ENCODE data around the gene CHD6.

- TF ChIP-seq EP300 (IDR thresholded peaks at IDR 0.05; ENCODE audit: borderline replicate concordance) = no peak
- no peak for TF ChIP-seq CEBPB (IDR thresholded peaks at IDR 0.05)
- TF ChIP-seq FOXM1 (IDR thresholded peaks at IDR 0.05; ENCODE audit: borderline replicate concordance, low read depth) = no peak
- TF ChIP-seq, protein P1, sequence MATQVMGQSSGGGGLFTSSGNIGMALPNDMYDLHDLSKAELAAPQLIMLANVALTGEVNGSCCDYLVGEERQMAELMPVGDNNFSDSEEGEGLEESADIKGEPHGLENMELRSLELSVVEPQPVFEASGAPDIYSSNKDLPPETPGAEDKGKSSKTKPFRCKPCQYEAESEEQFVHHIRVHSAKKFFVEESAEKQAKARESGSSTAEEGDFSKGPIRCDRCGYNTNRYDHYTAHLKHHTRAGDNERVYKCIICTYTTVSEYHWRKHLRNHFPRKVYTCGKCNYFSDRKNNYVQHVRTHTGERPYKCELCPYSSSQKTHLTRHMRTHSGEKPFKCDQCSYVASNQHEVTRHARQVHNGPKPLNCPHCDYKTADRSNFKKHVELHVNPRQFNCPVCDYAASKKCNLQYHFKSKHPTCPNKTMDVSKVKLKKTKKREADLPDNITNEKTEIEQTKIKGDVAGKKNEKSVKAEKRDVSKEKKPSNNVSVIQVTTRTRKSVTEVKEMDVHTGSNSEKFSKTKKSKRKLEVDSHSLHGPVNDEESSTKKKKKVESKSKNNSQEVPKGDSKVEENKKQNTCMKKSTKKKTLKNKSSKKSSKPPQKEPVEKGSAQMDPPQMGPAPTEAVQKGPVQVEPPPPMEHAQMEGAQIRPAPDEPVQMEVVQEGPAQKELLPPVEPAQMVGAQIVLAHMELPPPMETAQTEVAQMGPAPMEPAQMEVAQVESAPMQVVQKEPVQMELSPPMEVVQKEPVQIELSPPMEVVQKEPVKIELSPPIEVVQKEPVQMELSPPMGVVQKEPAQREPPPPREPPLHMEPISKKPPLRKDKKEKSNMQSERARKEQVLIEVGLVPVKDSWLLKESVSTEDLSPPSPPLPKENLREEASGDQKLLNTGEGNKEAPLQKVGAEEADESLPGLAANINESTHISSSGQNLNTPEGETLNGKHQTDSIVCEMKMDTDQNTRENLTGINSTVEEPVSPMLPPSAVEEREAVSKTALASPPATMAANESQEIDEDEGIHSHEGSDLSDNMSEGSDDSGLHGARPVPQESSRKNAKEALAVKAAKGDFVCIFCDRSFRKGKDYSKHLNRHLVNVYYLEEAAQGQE (IDR thresholded peaks at IDR 0.05; ENCODE audit: low read depth) = no peak
- no peak for TF ChIP-seq CREB1 (IDR thresholded peaks at IDR 0.05; ENCODE audit: low read depth)
- TF ChIP-seq, protein P2, sequence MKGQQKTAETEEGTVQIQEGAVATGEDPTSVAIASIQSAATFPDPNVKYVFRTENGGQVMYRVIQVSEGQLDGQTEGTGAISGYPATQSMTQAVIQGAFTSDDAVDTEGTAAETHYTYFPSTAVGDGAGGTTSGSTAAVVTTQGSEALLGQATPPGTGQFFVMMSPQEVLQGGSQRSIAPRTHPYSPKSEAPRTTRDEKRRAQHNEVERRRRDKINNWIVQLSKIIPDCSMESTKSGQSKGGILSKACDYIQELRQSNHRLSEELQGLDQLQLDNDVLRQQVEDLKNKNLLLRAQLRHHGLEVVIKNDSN (IDR thresholded peaks at IDR 0.05) = no peak
- TF ChIP-seq, protein P3, sequence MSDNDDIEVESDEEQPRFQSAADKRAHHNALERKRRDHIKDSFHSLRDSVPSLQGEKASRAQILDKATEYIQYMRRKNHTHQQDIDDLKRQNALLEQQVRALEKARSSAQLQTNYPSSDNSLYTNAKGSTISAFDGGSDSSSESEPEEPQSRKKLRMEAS (IDR thresholded peaks at IDR 0.05) = no peak
- TF ChIP-seq TEAD4 (IDR thresholded peaks at IDR 0.05) = no peak
- no peak for TF ChIP-seq TAF1 (IDR thresholded peaks at IDR 0.05; ENCODE audit: low read depth)
- no peak for TF ChIP-seq YY1 (IDR thresholded peaks at IDR 0.05; ENCODE audit: low read depth)
- no peak for TF ChIP-seq TCF12 (IDR thresholded peaks at IDR 0.05; ENCODE audit: low read depth)
- TF ChIP-seq EGR1 (IDR thresholded peaks at IDR 0.05) = no peak
- TF ChIP-seq NFIC (IDR thresholded peaks at IDR 0.05) = no peak
- TF ChIP-seq RAD21 (IDR thresholded peaks at IDR 0.05; ENCODE audit: low read depth) = no peak
Measured at GRCh38 chr20:41443691-41444090, 174.5 kb downstream of the CHD6 start.

Data from Ishikawa (cell line).